Neural progenitor cell (in vitro differentiated cells): Measurements from ENCODE around the gene PSENEN. TPM values are rescaled to one million over a fixed set of nuclear protein-coding genes. Genes with fewer than 3 reads are reported as not detected.

Experiments
- DNase-seq: peaks from one replicate; pipeline ENCODE4 v3.0.0-alpha.2; 2016; ENCODE audit warnings: low spot score
- H2AFZ ChIP-seq: fragments of 200-600 bp; sonication (generic); replicated peaks from 2 replicates; pipeline ENCODE4 v1.6.1; 2016; ENCODE audit warnings: antibody characterized with exemption
- H3F3A ChIP-seq: fragments of 200-600 bp; sonication (generic); 2 replicates; pipeline ENCODE4 v1.6.1; 2016; ENCODE audit warnings: antibody characterized with exemption, low read depth
- H3K27ac ChIP-seq: fragments of 200-600 bp; sonication (generic); 2 replicates; pipeline ENCODE4 v1.5.1; 2016; ENCODE audit warnings: mild to moderate bottlenecking
- H3K27me3 ChIP-seq: fragments of 200-600 bp; sonication (generic); 2 replicates; pipeline ENCODE4 v1.6.1; 2016; ENCODE audit warnings: mild to moderate bottlenecking, moderate library complexity
- H3K36me3 ChIP-seq: fragments of 200-600 bp; sonication (generic); 2 replicates; pipeline ENCODE4 v1.5.1; 2016
- H3K4me1 ChIP-seq: fragments of 200-600 bp; sonication (generic); 2 replicates; pipeline ENCODE4 v1.6.1; 2016; ENCODE audit warnings: mixed run types
- H3K4me2 ChIP-seq: fragments of 200-600 bp; sonication (generic); 2 replicates; pipeline ENCODE4 v1.6.1; 2016
- H3K4me3 ChIP-seq: fragments of 200-600 bp; sonication (generic); 2 replicates; pipeline ENCODE4 v1.5.1; 2016
- H3K79me2 ChIP-seq: fragments of 200-600 bp; sonication (generic); 2 replicates; pipeline ENCODE4 v1.6.1; 2016; ENCODE audit warnings: low read depth
- H3K9ac ChIP-seq: fragments of 200-600 bp; sonication (generic); 2 replicates; pipeline ENCODE4 v1.6.1; 2016
- H3K9me3 ChIP-seq: fragments of 200-600 bp; sonication (generic); 2 replicates; pipeline ENCODE4 v1.5.1; 2016; ENCODE audit warnings: low read depth
- H4K20me1 ChIP-seq: fragments of 200-600 bp; sonication (generic); 2 replicates; pipeline ENCODE4 v1.6.1; 2016; ENCODE audit warnings: low read depth
- H3K27ac Mint-ChIP-seq: 3 replicates; pipeline ENCODE4 v1.8.0; 2021; ENCODE audit warnings: mixed read lengths
- H3K27me3 Mint-ChIP-seq: 2 replicates; pipeline ENCODE4 v1.8.0; 2022; ENCODE audit warnings: low read depth, mild to moderate bottlenecking, inconsistent platforms, moderate library complexity, mixed read lengths; ENCODE audit not compliant: insufficient read depth
- H3K36me3 Mint-ChIP-seq: 3 replicates; pipeline ENCODE4 v1.8.0; 2021; ENCODE audit warnings: mixed read lengths
- H3K4me1 Mint-ChIP-seq: 3 replicates; pipeline ENCODE4 v1.8.0; 2021; ENCODE audit warnings: mixed read lengths
- H3K4me3 Mint-ChIP-seq: 3 replicates; pipeline ENCODE4 v1.8.0; 2021; ENCODE audit warnings: mild to moderate bottlenecking, moderate library complexity, mixed read lengths
- H3K9me3 Mint-ChIP-seq: 3 replicates; pipeline ENCODE4 v1.8.0; 2020; ENCODE audit warnings: mixed read lengths
- EZH2 ChIP-seq: fragments of 200-600 bp; sonication (generic); IDR thresholded peaks from 2 replicates; pipeline ENCODE4 v1.6.1; 2017; ENCODE audit warnings: antibody characterized with exemption, mild to moderate bottlenecking, moderate library complexity
- EZH2phosphoT487 ChIP-seq: fragments of 200-600 bp; sonication (generic); IDR thresholded peaks from 2 replicates; pipeline ENCODE4 v1.6.1; 2017; ENCODE audit warnings: antibody characterized with exemption
- total RNA-seq: library from RNA; depleted of rRNA; stranded (reverse); fragments of >200 nt; gene quantifications from 2 replicates; pipeline ENCODE4 v1.2.3, GENCODE V29; 2015; ENCODE audit warnings: low replicate concordance
- TF ChIP-seq, protein P1 (sequence below): fragments of 200-600 bp; sonication (generic); IDR thresholded peaks from 2 replicates; pipeline ENCODE4 v1.5.1; 2017; ENCODE audit warnings: antibody characterized with exemption, mild to moderate bottlenecking

Gene PSENEN
- total RNA-seq, 1 donor from 2014 or later, result 10.9 TPM

DNA sequence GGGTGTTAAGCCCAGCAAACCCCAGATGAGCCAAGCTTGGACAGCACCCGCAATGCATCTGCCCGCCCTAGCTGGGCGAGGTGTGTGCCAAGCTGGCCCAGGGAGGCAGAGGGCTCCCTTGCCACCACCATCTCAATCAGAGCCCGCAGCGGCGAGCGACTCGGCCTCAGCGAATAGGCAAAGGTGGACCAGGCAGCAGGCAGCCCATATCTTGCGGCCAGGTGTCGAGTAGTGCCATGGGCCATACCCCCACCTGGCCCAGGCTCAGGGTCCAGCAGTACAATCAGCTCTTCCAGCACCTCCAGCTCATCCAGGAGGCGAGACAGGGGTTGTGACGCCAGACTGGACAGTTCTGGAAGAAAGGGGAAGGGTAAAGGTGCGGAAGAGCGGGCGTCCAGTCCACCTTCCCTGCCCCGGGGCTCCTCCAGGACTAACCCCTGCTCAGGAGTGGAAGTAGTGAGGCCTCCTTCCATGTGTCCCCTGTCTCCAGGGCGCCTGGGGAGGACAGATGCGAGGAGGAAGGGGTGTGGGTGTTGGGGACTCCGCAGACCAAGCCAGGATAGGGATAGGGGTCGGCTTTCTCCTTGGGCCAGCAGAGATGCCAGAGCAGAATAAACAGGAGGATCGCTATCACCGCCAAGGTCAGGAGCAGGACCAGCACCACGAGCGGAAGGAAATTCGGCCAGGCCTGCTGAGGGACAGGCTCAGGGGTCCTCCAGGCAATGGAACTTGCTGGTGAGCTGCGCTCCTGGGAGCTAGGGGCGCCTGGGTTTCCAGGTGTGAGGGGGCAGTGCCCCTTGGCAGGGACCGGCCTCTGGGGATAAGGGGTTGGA is 6.0 kb upstream of the PSENEN start:
- TF ChIP-seq EZH2 (no peak), EZH2phosphoT487 (no peak)
- TF ChIP-seq, protein P1, sequence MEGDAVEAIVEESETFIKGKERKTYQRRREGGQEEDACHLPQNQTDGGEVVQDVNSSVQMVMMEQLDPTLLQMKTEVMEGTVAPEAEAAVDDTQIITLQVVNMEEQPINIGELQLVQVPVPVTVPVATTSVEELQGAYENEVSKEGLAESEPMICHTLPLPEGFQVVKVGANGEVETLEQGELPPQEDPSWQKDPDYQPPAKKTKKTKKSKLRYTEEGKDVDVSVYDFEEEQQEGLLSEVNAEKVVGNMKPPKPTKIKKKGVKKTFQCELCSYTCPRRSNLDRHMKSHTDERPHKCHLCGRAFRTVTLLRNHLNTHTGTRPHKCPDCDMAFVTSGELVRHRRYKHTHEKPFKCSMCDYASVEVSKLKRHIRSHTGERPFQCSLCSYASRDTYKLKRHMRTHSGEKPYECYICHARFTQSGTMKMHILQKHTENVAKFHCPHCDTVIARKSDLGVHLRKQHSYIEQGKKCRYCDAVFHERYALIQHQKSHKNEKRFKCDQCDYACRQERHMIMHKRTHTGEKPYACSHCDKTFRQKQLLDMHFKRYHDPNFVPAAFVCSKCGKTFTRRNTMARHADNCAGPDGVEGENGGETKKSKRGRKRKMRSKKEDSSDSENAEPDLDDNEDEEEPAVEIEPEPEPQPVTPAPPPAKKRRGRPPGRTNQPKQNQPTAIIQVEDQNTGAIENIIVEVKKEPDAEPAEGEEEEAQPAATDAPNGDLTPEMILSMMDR, result no peak
- Histone ChIP-seq H2AFZ (no peak overlapping the region), H3K27me3 (no peaks in the 10 kb centered on the region), H3K79me2 (no peaks in the 10 kb centered on the region), H3F3A (peaks cover 41% of the 10 kb centered on the region), H3K27ac (no peak overlapping the region), H3K9me3 (no peaks in the 10 kb centered on the region), H3K4me2 (peak overlapping the region; percentile 92), H3K4me3 (peak overlapping the region; percentile 79), H3K4me1 (peaks cover 9% of the 10 kb centered on the region), H4K20me1 (peaks cover 17% of the 10 kb centered on the region), H3K36me3 (no peaks in the 10 kb centered on the region), H3K9ac (no peak overlapping the region)
- Mint-ChIP-seq H3K27me3 (peaks cover 11% of the 10 kb centered on the region), H3K4me1 (peaks cover 20% of the 10 kb centered on the region), H3K36me3 (peaks cover 10% of the 10 kb centered on the region), H3K4me3 (peak overlapping the region; percentile 89), H3K9me3 (no peaks in the 10 kb centered on the region), H3K27ac (no peak overlapping the region)
- DNase-seq, result no peak

DNA sequence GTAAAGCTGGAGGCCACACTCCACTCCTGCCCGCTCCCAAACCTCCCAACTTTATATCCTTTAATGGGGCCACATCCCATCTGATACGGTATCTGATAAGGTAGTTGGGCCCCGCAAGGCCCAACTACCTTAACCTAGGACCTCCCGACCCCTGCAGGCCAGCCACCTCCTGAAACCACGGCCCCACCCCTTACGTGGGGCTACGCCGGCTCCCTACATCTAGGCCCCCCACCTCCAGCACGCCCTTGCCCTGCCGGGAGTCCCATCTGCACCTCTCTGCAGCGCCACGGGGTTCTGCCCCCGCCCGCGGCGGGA is 5.4 kb upstream of the PSENEN start:
- Histone ChIP-seq H3K27me3 (no peaks in the 10 kb centered on the region), H3K4me3 (peak overlapping the region; percentile 79), H3K36me3 (no peaks in the 10 kb centered on the region), H3K4me1 (peaks cover 9% of the 10 kb centered on the region), H3K9me3 (no peaks in the 10 kb centered on the region), H3K4me2 (peak overlapping the region; percentile 92), H2AFZ (peak overlapping the region; percentile 73), H3F3A (peaks cover 45% of the 10 kb centered on the region), H3K79me2 (no peaks in the 10 kb centered on the region), H3K27ac (no peak overlapping the region), H3K9ac (no peak overlapping the region), H4K20me1 (peaks cover 17% of the 10 kb centered on the region)
- no peak overlapping the region for H3K27ac Mint-ChIP-seq
- TF ChIP-seq EZH2 (no peak), EZH2phosphoT487 (no peak)
- TF ChIP-seq, protein P1, result no peak
- DNase-seq, result peak; percentile 25
- peak overlapping the region; percentile 89 for H3K4me3 Mint-ChIP-seq
- H3K4me1 Mint-ChIP-seq, result peaks cover 22% of the 10 kb centered on the region
- H3K27me3 Mint-ChIP-seq, result peaks cover 13% of the 10 kb centered on the region
- peaks cover 9% of the 10 kb centered on the region for H3K36me3 Mint-ChIP-seq
- H3K9me3 Mint-ChIP-seq, result no peaks in the 10 kb centered on the region

GRCh38 chr19:35740423-35741202 is 4.8 kb upstream of the PSENEN start:
- H2AFZ ChIP-seq, result peak overlapping the region; percentile 73
- H3K4me2 ChIP-seq, result peak overlapping the region; percentile 92
- peaks cover 17% of the 10 kb centered on the region for H4K20me1 ChIP-seq
- TF ChIP-seq EZH2 (no peak), EZH2phosphoT487 (no peak)
- TF ChIP-seq, protein P1, result peak; percentile 56
- Mint-ChIP-seq H3K27me3 (peaks cover 13% of the 10 kb centered on the region), H3K36me3 (peaks cover 9% of the 10 kb centered on the region), H3K4me1 (peaks cover 26% of the 10 kb centered on the region), H3K4me3 (peak overlapping the region; percentile 89), H3K9me3 (no peaks in the 10 kb centered on the region), H3K27ac (peak overlapping the region; percentile 87)
- peaks cover 9% of the 10 kb centered on the region for H3K4me1 ChIP-seq
- H3K9me3 ChIP-seq, result no peaks in the 10 kb centered on the region
- peak; percentile 99 for DNase-seq
- H3K36me3 ChIP-seq, result no peaks in the 10 kb centered on the region
- H3K4me3 ChIP-seq, result peak overlapping the region; percentile 79
- H3K9ac ChIP-seq, result no peak overlapping the region
- H3F3A ChIP-seq, result peaks cover 46% of the 10 kb centered on the region
- peak overlapping the region; percentile 81 for H3K27ac ChIP-seq
- no peaks in the 10 kb centered on the region for H3K27me3 ChIP-seq
- H3K79me2 ChIP-seq, result peaks cover under 1% of the 10 kb centered on the region
